Left lung (tissue), 10 donors: ENCODE data around the gene ZCCHC24. TPM values are rescaled to one million over a fixed set of nuclear protein-coding genes. Genes with fewer than 3 reads are reported as not detected.
A peak's percentile ranks its signal among the peaks of the same experiment; 100 is the strongest.

Experiments
- ATAC-seq: fragments of 200-7000 bp; cut with Tn5 transposase; one replicate; pipeline ENCODE4 v1.9.1; 2020; ENCODE audit warnings: moderate library complexity
- DNase-seq, 4 donors: peaks; one replicate each; pipeline ENCODE4 v3.0.0-alpha.2; 2013 to 2020
- H3K27ac ChIP-seq, 2 donors: fragments of 200-600 bp; sonication (generic) in 1 of 2; one replicate each; pipeline versions ENCODE4 v1.5.0 to v1.8.0; 2020 to 2021
- H3K27me3 ChIP-seq, 2 donors: fragments of 200-600 bp; sonication (generic) in 1 of 2; one replicate each; pipeline versions ENCODE4 v1.5.0 to v1.8.0; 2020 to 2021
- H3K36me3 ChIP-seq, 2 donors: fragments of 200-600 bp; sonication (generic) in 1 of 2; one replicate each; pipeline versions ENCODE4 v1.5.0 to v1.8.0; 2020 to 2021
- H3K4me1 ChIP-seq, 2 donors: fragments of 200-600 bp; one replicate each; pipeline ENCODE4 v1.8.0; 2021
- H3K4me3 ChIP-seq, 2 donors: fragments of 200-600 bp; sonication (generic) in 1 of 2; one replicate each; pipeline versions ENCODE4 v1.5.0 to v1.8.0; 2020 to 2021; ENCODE audit warnings: mild to moderate bottlenecking in 1 of 2
- H3K9me3 ChIP-seq, 2 donors: fragments of 200-600 bp; sonication (generic) in 1 of 2; one replicate each; pipeline versions ENCODE4 v1.5.0 to v1.8.0; 2020 to 2021
- intact Hi-C, 2 donors: fragments of 100-400 bp; cut with DNase I; formaldehyde crosslinking; loops; one replicate each; pipeline versions ENCODE4 v1.11.2 to v1.14.2; 2022
- polyA plus RNA-seq, 6 donors: library from polyadenylated mRNA; unstranded; fragments of 120-200 nt; gene quantifications; one replicate each; pipeline ENCODE4 v1.2.1, GENCODE V29; 2013; ENCODE audit not compliant: insufficient read length in 6 of 6
- total RNA-seq, 2 donors: library from RNA; stranded (reverse); fragmentation: NEBNext Ultra II Directional; extraction: Animal tissue kit (Norgen Biotek cat#: 25700); gene quantifications; one replicate each; pipeline ENCODE4 v1.2.1, GENCODE V29; 2021
- TF ChIP-seq, protein P1 (sequence below), 2 donors: fragments of 200-600 bp; sonication (generic) in 1 of 2; IDR thresholded peaks; one replicate each; pipeline versions ENCODE4 v1.5.0 to v1.8.0; 2021; ENCODE audit warnings: antibody characterized with exemption in 2 of 2
- donor health status: DM: no; HTN: yes; CAD: no.
- donor health status: DM: no; HTN: no; CAD: no.

ZCCHC24 gene
- total and polyA plus RNA-seq, 8 donors = 28.9 to 48.3 (median 37.1) TPM

DNA sequence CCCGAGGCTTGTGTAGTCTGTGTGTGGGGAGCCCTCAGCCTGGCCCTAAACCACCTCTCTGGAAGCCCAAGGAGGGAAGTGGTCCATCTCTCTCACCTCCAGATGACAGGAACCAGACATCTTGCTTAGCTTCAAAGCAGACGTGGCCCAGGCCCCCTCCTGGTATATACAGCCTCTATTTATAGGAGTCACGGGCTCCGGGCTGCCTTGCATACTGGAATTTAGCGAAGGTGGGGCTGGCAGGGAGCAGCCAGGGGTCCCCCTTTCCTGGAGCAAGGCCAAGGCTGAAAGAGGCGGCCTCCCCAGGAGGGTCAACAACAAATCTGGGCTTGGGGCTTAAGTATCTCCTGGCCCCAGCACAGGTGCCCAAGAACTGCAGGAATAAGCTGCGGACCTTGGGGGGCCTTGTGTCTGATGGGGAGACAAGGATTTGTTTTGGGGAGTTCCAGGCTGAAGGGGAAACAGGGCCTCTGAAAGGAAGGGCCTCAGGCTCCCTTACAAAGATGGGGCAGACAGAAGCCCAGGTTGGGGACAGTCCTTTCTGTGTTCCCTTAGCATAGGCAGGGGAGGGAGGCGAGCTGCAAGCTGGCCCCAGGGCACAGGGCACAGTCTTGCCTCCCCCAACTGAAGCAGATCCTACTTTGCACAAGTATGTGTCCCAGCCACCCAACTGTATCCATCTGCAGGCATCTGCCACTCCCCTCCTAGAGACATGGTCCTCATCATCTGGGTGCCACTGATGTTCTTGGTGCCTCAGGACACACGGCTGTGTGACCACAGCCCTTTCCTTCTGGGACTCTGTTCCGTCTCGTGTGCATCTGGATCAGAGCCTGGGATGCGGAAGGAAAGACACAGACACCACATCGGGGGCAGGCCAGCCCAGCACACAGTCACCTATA is 11.9 kb downstream of the ZCCHC24 start:
- Histone ChIP-seq H3K9me3 (no peaks in the 10 kb centered on the region), H3K36me3 (peaks cover 0 to 22% of the 10 kb centered on the region in 2 donors), H3K4me1 (peaks cover 13 to 27% of the 10 kb centered on the region in 2 donors), H3K4me3 (no peak overlapping the region), H3K27me3 (no peaks in the 10 kb centered on the region), H3K27ac (no peak overlapping the region)
- intact Hi-C loops = no loop called here
- ATAC-seq (no peak), DNase-seq (no peak)
- TF ChIP-seq, protein P1, sequence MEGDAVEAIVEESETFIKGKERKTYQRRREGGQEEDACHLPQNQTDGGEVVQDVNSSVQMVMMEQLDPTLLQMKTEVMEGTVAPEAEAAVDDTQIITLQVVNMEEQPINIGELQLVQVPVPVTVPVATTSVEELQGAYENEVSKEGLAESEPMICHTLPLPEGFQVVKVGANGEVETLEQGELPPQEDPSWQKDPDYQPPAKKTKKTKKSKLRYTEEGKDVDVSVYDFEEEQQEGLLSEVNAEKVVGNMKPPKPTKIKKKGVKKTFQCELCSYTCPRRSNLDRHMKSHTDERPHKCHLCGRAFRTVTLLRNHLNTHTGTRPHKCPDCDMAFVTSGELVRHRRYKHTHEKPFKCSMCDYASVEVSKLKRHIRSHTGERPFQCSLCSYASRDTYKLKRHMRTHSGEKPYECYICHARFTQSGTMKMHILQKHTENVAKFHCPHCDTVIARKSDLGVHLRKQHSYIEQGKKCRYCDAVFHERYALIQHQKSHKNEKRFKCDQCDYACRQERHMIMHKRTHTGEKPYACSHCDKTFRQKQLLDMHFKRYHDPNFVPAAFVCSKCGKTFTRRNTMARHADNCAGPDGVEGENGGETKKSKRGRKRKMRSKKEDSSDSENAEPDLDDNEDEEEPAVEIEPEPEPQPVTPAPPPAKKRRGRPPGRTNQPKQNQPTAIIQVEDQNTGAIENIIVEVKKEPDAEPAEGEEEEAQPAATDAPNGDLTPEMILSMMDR (IDR thresholded peaks at IDR 0.05) = no peak

- Histone ChIP-seq H3K9me3 (no peaks in the 10 kb centered on the region), H3K4me3 (no peak overlapping the region), H3K4me1 (peaks cover 13 to 23% of the 10 kb centered on the region in 2 donors), H3K27me3 (no peaks in the 10 kb centered on the region), H3K36me3 (peaks cover 0 to 22% of the 10 kb centered on the region in 2 donors), H3K27ac (peak overlapping the region in 1 of 2 donors; percentile 41)
- DNase-seq (peak in 1 of 4 donors; percentile 6), ATAC-seq (no peak)
- intact Hi-C loops = no loop called here
- TF ChIP-seq, protein P1 (IDR thresholded peaks at IDR 0.05) = no peak
Measured at GRCh38 chr10:79431891-79432831, 13.3 kb downstream of the ZCCHC24 start.

- H3K4me1 ChIP-seq = peaks cover 13 to 19% of the 10 kb centered on the region in 2 donors
- ATAC-seq = no peak
- H3K4me3 ChIP-seq = no peak overlapping the region
- H3K36me3 ChIP-seq = peaks cover 0 to 22% of the 10 kb centered on the region in 2 donors
- no peak overlapping the region for H3K27ac ChIP-seq
- TF ChIP-seq, protein P1 (IDR thresholded peaks at IDR 0.05) = no peak
- intact Hi-C loops = no loop called here
- H3K9me3 ChIP-seq = no peaks in the 10 kb centered on the region
- H3K27me3 ChIP-seq = no peaks in the 10 kb centered on the region
- DNase-seq = peak in 1 of 4 donors; percentile 27
Measured at GRCh38 chr10:79431428-79431827, 14.0 kb downstream of the ZCCHC24 start.

DNA sequence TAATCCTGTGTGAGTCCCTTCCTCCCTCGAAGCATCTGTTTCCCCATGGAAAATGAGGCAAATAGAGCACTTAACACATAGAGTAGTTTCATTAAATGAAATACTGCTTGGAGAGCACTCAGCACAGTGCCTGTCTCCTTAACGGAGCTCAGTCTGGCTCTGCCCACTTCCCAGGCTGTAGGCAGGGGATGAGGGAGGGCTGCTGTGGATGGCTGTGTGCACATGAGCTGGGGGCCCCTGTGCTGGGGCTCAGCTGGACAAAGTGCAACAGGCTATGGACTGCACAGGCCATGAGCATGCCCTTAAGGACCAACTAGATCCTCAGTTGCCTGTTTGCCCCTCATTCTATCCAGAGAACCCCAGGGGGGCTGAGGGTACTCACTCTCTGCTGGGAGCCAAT is 14.5 kb downstream of the ZCCHC24 start:
- intact Hi-C loops = no loop called here
- DNase-seq (peak in 1 of 4 donors; percentile 15), ATAC-seq (no peak)
- Histone ChIP-seq H3K9me3 (no peaks in the 10 kb centered on the region), H3K4me1 (peaks cover 8 to 14% of the 10 kb centered on the region in 2 donors), H3K27me3 (no peaks in the 10 kb centered on the region), H3K4me3 (no peak overlapping the region), H3K36me3 (peaks cover 0 to 22% of the 10 kb centered on the region in 2 donors), H3K27ac (no peak overlapping the region)
- TF ChIP-seq, protein P1 (IDR thresholded peaks at IDR 0.05) = no peak
